Right forelimb (tissue), 1 donor: ENCODE measurements around the gene AGO4.
"Not testable (repeated sequence)": the region's sequence is repeated elsewhere in the genome, so short reads cannot be mapped to it uniquely, and the experiment has no call there.

Source experiments
- DNase-seq: peaks from one replicate; pipeline ENCODE4 v3.0.0-alpha.2; 2018

Gene AGO4

DNA sequence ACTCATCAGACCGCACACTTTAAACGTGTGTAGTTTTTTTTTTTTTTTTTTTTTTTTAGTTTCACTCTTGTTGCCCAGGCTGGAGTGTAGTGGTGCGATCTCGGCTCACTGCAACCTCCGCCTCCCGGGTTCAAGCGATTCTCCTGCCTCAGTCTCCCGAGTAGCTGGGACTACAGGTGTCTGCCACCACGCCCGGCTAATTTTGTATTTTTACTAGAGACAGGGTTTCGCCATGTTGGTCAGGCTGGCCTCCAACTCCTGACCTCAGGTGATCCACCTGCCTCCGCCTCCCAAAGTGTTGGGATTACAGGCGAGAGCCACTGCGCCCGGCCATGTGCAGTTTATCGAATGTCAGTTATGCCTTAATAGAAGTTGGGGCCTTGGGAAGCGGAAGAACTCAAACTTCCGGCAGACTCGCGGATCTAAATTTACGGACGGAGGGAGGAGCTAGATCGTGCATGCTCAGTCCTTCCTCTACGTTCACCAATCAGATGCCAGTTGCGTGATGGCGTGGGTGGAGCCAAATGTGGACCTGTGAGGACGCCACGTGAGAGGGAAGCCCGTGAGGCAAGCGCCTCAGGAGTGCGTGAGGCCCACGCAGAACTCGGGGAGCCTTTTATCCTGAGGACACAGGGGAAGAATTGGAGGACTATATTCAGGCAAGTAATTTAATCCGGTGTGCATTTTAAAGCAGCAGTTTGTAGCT lies 61.6 kb downstream of the AGO4 start:
- DNase-seq, result not testable (repeated sequence)

- no peak for DNase-seq
These were observed 63.0 kb downstream of the AGO4 start for GRCh38 chr1:35870651-35871309.

DNA sequence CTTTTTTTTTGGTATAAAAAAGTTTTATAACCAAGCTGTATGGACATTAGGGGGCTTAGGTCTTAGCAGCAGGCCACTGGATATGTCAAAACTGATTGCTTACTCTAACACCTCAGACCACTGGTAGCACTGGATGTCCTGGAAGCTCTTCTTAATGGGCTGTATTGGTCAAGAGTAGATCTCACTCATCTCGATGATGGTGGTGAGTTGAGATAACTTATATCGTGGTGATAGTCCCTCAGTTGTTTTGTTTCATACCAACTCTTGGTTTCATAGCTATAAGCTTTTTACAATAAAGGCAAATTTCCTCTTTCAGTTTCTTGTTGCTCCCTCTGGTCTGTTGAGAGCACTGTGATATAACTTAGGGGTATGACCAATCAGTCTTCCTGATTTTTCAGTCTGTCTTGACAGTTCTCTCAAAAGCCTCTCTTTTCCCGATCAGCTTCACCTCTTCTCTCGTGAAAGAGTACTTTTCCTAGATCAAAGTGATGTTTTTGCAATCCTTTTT lies 65.5 kb downstream of the AGO4 start:
- no peak for DNase-seq

- DNase-seq, result not testable (repeated sequence)
These were observed 66.3 kb downstream of the AGO4 start for GRCh38 chr1:35874115-35874514.

DNA sequence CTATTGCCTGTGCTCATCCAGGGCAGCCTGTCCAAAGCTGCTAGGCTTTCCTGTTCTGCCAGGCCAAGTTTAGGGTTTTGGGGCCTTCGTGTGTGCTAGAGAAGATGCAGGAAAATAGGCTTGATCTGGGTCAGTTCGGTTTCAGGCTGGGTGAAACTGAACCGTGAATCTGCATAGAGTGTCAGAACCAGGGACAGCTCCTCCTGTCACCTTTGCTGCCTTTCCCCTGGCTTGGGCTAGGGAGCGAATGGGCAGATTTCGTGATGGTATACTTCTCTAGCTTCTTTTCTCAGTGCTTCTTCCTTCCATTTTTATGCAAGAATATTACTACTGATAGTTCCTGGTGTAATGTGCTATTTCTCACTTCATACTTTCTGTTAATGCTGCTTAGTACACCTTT lies 69.2 kb downstream of the AGO4 start:
- no peak for DNase-seq

- DNase-seq, result no peak
These were observed 74.0 kb downstream of the AGO4 start for GRCh38 chr1:35881850-35882273.

- no peak for DNase-seq
These were observed 74.7 kb downstream of the AGO4 start for GRCh38 chr1:35882586-35882944.

- DNase-seq, result peak; percentile 97
These were observed 75.3 kb downstream of the AGO4 start, which contains the start of gene AGO1 for GRCh38 chr1:35882945-35883634. Gene AGO1, plus strand, starts transcription at chr1:35883209. Its CDS starts 213 bp downstream, at chr1:35883422.

DNA sequence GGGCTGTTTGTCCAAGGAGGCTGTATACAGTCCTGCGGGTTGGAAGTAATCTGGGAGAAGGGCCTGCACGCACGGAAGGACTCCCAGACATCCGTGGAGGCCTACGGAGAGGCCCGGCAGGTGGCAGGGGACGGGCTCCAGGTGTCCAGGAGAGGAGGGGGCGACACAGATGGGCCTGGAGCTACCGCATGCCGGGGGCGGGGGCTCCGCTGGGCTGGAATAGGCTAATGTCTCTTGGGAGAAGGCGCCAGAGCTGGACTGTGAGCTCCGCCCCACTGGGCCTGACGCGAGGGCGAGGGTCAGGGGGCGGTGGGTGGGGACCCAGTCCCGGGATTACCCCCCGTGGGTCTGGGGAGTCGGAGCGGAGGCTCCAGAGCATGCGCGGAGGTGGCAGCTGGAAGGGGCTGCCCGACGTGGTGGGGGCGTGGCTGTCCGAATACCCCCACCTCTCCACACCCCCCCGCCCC lies 75.9 kb downstream of the AGO4 start:
- DNase-seq, result peak; percentile 65

DNA sequence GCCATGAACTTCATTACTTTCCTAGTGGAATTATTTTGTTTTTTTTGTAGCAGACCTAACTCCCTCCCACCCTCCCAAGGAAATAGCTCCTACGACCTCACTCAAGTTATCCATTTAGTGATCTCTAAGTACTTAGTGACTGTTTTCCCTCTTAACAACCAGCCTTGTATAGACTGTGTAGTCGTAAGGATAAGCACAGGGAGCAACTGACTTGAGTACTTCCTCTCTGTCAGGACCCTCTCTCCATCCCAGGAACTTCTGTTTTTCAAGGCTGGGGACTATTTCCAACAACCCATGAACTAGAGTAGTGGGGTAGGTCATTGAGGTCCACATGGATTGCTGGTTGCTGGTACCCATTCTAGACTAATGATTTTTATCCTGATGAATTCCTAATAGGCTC lies 77.1 kb downstream of the AGO4 start:
- DNase-seq, result no peak

GRCh38 chr1:35885961-35886558 lies 78.2 kb downstream of the AGO4 start:
- DNase-seq, result no peak

- DNase-seq, result no peak
These were observed 79.0 kb downstream of the AGO4 start for GRCh38 chr1:35886577-35887431.

DNA sequence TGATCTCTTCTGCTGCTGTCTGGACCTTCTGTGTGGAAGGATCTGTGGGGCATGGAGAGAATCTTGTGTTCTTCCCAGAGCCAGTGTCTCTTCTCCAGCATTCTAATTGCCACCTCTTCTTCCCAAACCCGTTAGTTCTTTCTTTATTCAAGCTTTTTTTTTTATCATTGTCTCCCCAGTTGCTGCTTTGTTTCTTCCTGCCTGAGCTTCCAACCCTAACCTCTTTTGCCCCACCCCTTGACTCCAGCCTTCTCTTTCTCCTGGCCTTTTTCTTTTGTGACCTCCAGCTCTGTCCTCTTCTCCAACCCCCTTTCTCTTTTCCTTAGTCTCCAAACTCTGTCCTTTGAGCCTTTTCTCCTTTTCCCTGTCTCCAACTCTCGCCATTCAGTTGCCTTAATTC lies 79.7 kb downstream of the AGO4 start:
- no peak for DNase-seq

DNA sequence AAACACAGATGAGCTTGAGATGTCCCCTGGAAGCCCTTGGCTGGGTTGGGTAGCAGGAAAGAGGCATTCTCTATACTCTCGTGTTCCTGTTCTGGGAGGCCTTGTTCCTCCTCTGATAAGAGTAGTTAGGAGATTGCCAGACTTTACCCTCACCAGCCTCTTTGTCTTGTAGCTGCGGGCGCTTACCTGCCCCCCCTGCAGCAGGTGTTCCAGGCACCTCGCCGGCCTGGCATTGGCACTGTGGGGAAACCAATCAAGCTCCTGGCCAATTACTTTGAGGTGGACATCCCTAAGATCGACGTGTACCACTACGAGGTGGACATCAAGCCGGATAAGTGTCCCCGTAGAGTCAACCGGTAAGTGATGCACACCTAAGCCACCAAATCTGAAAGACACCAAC lies 80.4 kb downstream of the AGO4 start:
- no peak for DNase-seq

- not testable (repeated sequence) for DNase-seq
These were observed 81.2 kb downstream of the AGO4 start for GRCh38 chr1:35888981-35889380.

- DNase-seq, result no peak
These were observed 85.4 kb downstream of the AGO4 start for GRCh38 chr1:35893051-35893879.

DNA sequence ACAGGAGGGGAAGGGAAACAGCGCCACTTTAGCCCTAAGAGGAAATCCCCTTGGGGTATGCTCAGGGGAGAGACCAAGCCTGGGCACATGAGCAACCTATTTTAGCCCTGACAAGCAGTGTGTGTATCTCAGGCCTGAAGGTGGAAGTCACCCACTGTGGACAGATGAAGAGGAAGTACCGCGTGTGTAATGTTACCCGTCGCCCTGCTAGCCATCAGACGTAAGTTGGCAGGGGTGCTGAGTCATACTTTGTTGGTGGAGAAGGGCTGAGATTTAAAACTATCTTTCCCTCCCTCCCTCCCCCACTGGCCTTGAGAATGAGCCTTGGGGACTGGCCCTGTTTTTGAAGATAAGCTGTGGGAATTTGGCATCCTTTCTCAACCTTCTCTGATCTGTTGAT lies 86.4 kb downstream of the AGO4 start:
- DNase-seq, result no peak

GRCh38 chr1:35894656-35895055 lies 86.8 kb downstream of the AGO4 start:
- DNase-seq, result no peak

GRCh38 chr1:35899941-35900340 lies 92.1 kb downstream of the AGO4 start:
- DNase-seq, result no peak

DNA sequence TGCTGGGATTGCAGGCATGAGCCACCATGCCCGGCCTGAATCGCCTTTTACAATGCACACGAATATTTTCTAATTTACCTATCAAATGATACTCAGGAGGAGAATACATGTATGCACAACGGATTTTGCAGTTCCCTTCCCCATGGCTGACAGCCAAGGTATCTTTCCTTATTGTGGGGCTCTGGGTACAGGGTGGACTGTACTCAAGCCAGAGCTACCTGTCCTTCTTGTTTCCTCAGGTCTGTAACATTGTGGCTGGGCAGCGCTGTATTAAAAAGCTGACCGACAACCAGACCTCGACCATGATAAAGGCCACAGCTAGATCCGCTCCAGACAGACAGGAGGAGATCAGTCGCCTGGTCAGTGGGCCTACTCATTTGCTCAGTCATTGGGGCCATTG lies 93.4 kb downstream of the AGO4 start:
- no peak for DNase-seq

- DNase-seq, result no peak
These were observed 94.9 kb downstream of the AGO4 start for GRCh38 chr1:35902671-35903070.
